Gastroesophageal sphincter (tissue), 4 donors: ENCODE results near the gene IL17RD. TPM values are rescaled to one million over a fixed set of nuclear protein-coding genes. Genes with fewer than 3 reads are reported as not detected.

Experiments
- ATAC-seq: fragments of 150-250 bp; one replicate; pipeline ENCODE4 v1.9.1; 2016; ENCODE audit warnings: mild to moderate bottlenecking, moderate library complexity
- H3K27ac ChIP-seq, 4 donors: fragments of 200-600 bp; sonication (generic) in 3 of 4; 1 replicate in 3 of 4; 2 replicates in 1 of 4; pipeline ENCODE4 v1.5.1; 2016 to 2019
- H3K27me3 ChIP-seq: fragments of 200-600 bp; sonication (generic); one replicate; pipeline ENCODE4 v1.5.1; 2019
- H3K36me3 ChIP-seq, 2 donors: fragments of 200-600 bp; sonication (generic); one replicate each; pipeline ENCODE4 v1.5.1; 2019; ENCODE audit warnings: control low read depth in 1 of 2
- H3K4me1 ChIP-seq, 3 donors: fragments of 200-600 bp; sonication (generic); 1 replicate in 2 of 3; 2 replicates in 1 of 3; pipeline ENCODE4 v1.5.1; 2016 to 2019; ENCODE audit warnings: control low read depth in 2 of 3
- H3K4me3 ChIP-seq, 2 donors: fragments of 200-600 bp; sonication (generic); one replicate each; pipeline ENCODE4 v1.5.1; 2019; ENCODE audit warnings: mild to moderate bottlenecking in 1 of 2, moderate library complexity in 1 of 2
- H3K9me3 ChIP-seq, 3 donors: fragments of 200-600 bp; sonication (generic); one replicate each; pipeline ENCODE4 v1.5.1; 2017 to 2019; ENCODE audit warnings: control low read depth in 2 of 3
- EP300 ChIP-seq: sonication (generic); formaldehyde crosslinking; IDR thresholded peaks from one replicate; pipeline ENCODE4 v1.6.1; 2017; ENCODE audit warnings: antibody characterized with exemption, mild to moderate bottlenecking
- POLR2A ChIP-seq, 2 donors: fragments of 450-650 bp; IDR thresholded peaks; one replicate each; pipeline ENCODE4 v1.6.1; 2017; ENCODE audit warnings: antibody characterized with exemption in 2 of 2, mild to moderate bottlenecking in 2 of 2, moderate library complexity in 1 of 2
- POLR2AphosphoS5 ChIP-seq: sonication (generic); formaldehyde crosslinking; IDR thresholded peaks from one replicate; pipeline ENCODE4 v1.6.1; 2017; ENCODE audit warnings: antibody characterized with exemption
- WGBS, 2 donors: methylation state at CpG; one replicate each; pipeline ENCODE4 v1.1.5; 2018; ENCODE audit warnings: low coverage in 1 of 2; 5-methylcytosine and 5-hydroxymethylcytosine counted together
- total RNA-seq, 4 donors: library from RNA; depleted of rRNA; stranded (reverse); fragments of >200 nt; gene quantifications; one replicate each; pipeline ENCODE4 v1.1.0, GENCODE V29; 2016
- TF ChIP-seq, protein P1 (sequence below), 4 experiments: fragments of 200-600 bp in 2 of 4; fragments of 450-650 bp in 2 of 4; sonication (generic) in 1 of 4; IDR thresholded peaks; one replicate each; pipeline ENCODE4 v1.5.1; 2017 to 2019; ENCODE audit warnings: antibody characterized with exemption in 4 of 4, mild to moderate bottlenecking in 2 of 4, moderate library complexity in 2 of 4

Gene IL17RD
- total RNA-seq, 4 donors from 2014 or later = 4.5 to 15.9 (median 8.7) TPM

DNA sequence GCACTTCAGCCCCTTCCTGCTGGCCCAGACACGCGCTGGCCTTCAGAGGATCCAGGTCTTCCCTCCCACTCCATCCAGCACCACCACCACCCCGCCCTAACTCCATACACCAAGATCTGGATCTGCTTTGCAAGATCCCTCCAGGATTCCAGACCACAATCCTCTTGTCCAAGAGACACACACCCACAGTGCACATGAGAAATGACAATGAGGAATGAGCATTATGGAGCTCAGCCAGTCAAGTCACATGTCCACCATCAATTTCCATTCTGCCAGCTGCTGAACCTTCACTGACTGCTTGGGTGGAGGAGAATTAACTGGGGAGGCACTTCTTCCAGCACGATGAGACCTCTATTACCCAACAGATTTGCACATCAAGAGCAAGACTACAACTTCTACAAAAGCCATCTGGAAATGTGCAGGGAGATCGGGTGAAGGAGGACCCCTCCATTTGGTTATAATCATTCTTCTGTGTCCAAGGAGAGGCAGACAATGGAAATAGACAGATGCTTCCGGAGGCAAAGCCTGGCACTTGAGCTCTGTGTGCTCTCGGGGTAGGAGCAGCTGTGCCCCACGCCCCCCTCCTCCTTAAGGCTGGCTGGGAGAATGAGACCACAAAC is 117.0 kb downstream of the IL17RD start:
- no peaks in the 10 kb centered on the region for H3K36me3 ChIP-seq
- TF ChIP-seq POLR2AphosphoS5 (peak; percentile 20), EP300 (no peak), POLR2A (IDR thresholded peaks at IDR 0.05) (no peak)
- TF ChIP-seq, protein P1, sequence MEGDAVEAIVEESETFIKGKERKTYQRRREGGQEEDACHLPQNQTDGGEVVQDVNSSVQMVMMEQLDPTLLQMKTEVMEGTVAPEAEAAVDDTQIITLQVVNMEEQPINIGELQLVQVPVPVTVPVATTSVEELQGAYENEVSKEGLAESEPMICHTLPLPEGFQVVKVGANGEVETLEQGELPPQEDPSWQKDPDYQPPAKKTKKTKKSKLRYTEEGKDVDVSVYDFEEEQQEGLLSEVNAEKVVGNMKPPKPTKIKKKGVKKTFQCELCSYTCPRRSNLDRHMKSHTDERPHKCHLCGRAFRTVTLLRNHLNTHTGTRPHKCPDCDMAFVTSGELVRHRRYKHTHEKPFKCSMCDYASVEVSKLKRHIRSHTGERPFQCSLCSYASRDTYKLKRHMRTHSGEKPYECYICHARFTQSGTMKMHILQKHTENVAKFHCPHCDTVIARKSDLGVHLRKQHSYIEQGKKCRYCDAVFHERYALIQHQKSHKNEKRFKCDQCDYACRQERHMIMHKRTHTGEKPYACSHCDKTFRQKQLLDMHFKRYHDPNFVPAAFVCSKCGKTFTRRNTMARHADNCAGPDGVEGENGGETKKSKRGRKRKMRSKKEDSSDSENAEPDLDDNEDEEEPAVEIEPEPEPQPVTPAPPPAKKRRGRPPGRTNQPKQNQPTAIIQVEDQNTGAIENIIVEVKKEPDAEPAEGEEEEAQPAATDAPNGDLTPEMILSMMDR (IDR thresholded peaks at IDR 0.05) = no peak
- peak; percentile 88 for ATAC-seq
- no peak overlapping the region for H3K4me3 ChIP-seq
- H3K27ac ChIP-seq = peak overlapping the region in 2 of 4 donors; percentile 43 to 46
- H3K4me1 ChIP-seq = peaks cover 0 to 43% (median 25%) of the 10 kb centered on the region in 3 donors
- 21 to 30% methylated on average over 4 to 6 of the region's 8 CpGs for WGBS, 2 donors
- H3K9me3 ChIP-seq = no peaks in the 10 kb centered on the region
- H3K27me3 ChIP-seq = no peaks in the 10 kb centered on the region

DNA sequence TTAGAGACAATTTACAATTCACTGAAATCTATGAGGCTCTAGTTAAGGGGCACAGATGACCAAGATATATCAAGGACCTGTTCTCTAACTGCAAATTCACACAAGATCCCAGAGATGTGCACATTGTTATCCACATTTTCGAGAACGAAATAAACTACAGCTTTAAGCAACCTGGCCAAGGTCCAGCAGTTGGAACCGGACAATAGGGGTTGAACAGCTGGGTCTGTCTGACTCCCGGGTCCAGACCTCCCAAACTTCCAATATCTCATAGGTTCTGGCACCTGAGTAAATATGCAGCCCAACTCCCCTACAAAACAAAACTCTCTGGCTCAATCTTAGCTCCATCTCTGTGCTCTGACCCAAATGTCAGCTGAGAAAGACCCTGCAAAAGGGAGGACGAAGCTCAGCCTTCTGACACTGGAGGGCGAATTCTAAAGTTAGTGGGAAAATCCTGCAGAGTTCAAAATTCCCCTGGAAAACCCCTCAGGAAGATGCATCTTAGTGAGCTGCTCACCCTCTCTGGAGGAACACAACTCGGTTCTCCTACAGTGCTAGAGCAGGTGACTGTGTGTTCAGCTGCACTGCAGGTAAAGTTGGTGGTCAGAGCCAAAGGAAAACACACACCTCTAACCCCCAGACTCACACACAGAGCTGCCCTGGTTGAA is 118.9 kb downstream of the IL17RD start:
- ATAC-seq = no peak
- no peak overlapping the region for H3K27ac ChIP-seq
- no peaks in the 10 kb centered on the region for H3K36me3 ChIP-seq
- no peaks in the 10 kb centered on the region for H3K9me3 ChIP-seq
- H3K27me3 ChIP-seq = no peaks in the 10 kb centered on the region
- H3K4me1 ChIP-seq = peaks cover 0 to 49% (median 25%) of the 10 kb centered on the region in 3 donors
- H3K4me3 ChIP-seq = no peak overlapping the region
- no peak for TF ChIP-seq EP300
- TF ChIP-seq POLR2A (IDR thresholded peaks at IDR 0.05) = no peak
- TF ChIP-seq, protein P1 (IDR thresholded peaks at IDR 0.05) = no peak
- no peak for TF ChIP-seq POLR2AphosphoS5
- WGBS, 2 donors = 8 to 54% methylated on average over 2 to 4 of the region's 7 CpGs

DNA sequence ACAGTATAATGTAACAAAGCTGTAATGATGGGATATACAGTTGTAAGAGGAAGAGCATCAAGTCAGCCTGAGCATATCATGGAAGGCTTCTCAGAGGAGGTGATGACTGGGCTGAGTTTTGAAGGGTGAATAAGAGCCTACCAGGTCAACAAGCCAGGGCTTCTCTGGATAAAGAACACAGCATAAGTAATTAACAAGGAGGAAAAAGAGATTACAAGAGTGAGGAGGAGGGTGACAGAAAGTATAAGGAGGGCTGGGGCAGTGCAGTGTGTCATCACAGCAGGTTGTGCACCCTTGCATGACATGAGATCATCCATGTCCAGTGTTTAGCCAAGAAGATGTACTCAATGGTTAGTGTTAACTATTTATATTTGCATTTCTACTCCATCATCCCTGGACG is 121.6 kb downstream of the IL17RD start:
- Histone ChIP-seq H3K4me1 (peaks cover 0 to 36% (median 20%) of the 10 kb centered on the region in 3 donors), H3K4me3 (no peak overlapping the region), H3K27me3 (no peaks in the 10 kb centered on the region), H3K36me3 (no peaks in the 10 kb centered on the region), H3K9me3 (no peaks in the 10 kb centered on the region), H3K27ac (no peak overlapping the region)
- TF ChIP-seq, protein P1 (IDR thresholded peaks at IDR 0.05) = no peak
- TF ChIP-seq POLR2AphosphoS5 (no peak), POLR2A (IDR thresholded peaks at IDR 0.05) (no peak), EP300 (no peak)
- 75% methylated on average over 1 of the region's 1 CpG; no CpG with 5 or more reads in 1 of the 2 donors for WGBS, 2 donors
- no peak for ATAC-seq

DNA sequence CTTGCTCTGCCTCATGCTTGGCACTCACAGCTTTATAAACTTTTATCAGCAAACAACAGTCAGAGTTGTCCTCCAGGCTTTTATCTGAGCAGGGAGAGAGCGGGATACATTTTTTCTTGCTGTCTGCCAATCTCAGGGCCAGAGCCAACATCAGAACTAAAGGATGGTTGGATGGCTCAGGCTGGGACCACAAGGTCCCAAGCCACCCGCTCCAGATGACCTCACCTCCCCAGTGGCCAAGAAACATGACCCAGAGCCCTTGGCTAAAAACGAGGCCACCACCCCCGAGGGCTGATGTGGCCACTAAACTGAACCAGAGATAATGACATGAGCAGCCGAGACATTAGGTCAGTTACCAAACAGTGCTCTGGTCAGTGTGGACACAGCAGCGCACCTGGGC is 123.5 kb downstream of the IL17RD start:
- ATAC-seq = peak; percentile 48
- 64 to 65% methylated on average over 5 to 6 of the region's 6 CpGs for WGBS, 2 donors
- Histone ChIP-seq H3K4me3 (no peak overlapping the region), H3K4me1 (peaks cover 0 to 23% (median 10%) of the 10 kb centered on the region in 3 donors), H3K27me3 (no peaks in the 10 kb centered on the region), H3K36me3 (no peaks in the 10 kb centered on the region), H3K27ac (no peak overlapping the region), H3K9me3 (no peaks in the 10 kb centered on the region)
- TF ChIP-seq, protein P1 (IDR thresholded peaks at IDR 0.05) = no peak
- TF ChIP-seq POLR2AphosphoS5 (no peak), POLR2A (IDR thresholded peaks at IDR 0.05) (no peak), EP300 (no peak)

Other genes starting within 250 kb of the IL17RD start
- not detected for gene SPATA12, start 104.7 kb downstream of the IL17RD start, total RNA-seq
- gene HESX1, start 34.6 kb upstream of the IL17RD start, total RNA-seq = not detected
- 10 to 100 TPM; 39.5 to 59.8 (median 56.1) TPM for gene APPL1, start 62.4 kb upstream of the IL17RD start, total RNA-seq
- gene ASB14, start 127.3 kb upstream of the IL17RD start, total RNA-seq = under 1 TPM in 1 of 4 donors, not detected in 3; 0.16 TPM